CD4-positive, alpha-beta T cell treated with Interferon gamma for 1 hour (primary cell): ENCODE data around the gene NKX1-2.

ENCODE experiments used
- DNase-seq: peaks from one replicate; pipeline ENCODE4 v3.0.0-alpha.2; 2020

NKX1-2 gene

DNA sequence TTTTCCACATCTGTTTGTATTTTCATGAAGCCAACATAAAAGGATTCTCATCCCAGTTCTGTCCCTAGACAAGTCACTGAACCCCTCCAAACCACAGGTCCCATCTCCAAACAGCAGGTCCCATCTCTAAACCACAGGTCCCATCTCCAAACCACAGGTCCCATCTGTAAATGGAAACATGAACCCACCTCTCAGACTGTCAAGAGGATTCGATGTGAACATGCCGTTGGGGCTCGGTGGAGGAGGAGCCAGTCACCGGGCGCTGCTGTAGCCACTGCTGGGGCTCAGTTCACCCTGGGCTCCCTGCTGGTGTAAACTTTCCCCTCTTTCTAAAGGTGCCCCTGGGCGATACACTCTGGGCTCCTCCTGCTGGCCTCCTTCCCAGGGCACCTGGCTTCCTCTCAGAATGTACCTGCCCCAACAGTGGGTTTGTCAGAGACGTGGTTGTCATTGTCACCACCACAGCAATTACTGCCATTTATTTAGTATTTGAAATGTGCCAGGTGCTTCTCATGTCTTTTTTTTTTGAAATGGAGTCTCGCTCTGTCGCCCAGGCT is 24.8 kb upstream of the NKX1-2 start:
- DNase-seq, result no peak

DNA sequence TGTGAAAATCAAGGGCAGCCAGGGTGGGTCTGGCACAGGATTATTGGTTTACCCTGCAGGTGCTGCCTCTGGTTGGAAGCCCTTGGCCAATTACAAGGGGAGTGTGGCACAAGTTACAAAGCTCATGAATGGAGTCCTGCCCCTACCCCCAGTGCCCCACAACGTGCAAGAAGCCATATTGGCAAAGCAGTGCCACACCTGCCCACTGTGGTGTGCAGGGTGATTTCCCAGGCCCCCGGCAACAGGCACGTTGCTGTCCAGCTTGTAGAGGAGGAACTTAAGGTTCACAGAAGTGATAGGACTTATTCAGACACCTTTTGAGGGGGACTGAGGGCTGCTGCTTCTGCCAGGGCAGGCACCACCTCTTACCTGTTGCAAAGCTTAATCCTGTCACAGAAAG is 23.2 kb upstream of the NKX1-2 start:
- no peak for DNase-seq

DNA sequence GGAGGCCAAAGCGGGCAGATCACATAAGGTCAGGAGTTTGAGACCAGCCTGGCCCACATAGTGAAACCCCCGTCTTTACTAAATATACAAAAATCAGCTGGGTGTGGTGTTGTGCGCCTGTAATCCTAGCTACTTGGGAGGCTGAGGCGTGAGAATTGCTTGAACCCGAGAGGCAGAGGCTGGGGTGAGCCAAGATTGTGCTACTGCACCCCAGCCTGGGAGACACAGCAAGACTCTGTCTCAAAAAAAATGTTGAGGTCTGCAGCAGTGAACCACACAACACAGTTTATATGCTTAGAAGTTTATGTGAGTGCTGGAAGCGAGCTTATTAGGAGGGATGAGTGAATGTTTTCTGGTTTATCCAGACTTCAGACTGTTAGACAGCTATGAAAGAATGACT is 22.2 kb upstream of the NKX1-2 start:
- no peak for DNase-seq

DNA sequence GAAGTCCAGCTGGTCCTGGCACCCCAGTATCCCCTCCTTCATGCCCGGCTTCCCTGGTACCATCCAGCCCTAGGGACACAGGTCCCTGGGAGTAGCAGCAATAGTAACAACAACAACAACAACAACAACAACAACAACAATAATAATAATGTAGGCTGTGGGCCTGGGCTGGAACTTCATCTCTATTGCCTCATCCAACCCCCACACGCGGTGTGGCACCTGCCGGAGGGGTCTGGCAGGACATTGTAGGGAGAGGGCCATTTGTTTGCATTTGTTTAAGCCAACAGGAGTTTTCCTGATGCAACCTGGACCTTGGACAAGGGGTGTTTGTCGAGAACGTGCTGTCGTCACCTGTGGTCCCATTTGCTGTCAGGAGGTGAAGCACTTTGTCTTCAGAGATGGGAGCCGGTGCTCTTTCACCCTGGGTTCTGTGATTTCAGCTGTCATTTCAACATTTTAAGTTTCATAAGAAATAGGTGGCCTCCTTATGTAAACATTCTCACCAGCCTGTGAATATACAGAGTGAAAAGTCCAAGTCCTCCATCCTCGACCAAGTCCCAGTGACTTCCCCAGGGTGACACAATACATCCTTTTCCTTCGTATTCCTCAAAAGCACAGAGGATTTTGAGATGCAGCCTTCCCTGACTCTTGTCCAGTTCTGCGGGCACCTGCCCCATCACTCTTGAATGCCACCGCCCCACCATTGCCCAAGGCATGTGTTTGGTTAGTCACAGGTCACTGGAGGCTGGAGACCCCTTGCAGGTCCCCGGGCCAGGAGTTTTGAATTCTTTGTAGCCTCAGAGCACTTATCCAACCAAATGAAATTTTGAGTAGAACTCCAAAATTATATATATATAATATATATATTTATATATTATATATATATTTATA is 21.0 kb upstream of the NKX1-2 start:
- no peak for DNase-seq

DNA sequence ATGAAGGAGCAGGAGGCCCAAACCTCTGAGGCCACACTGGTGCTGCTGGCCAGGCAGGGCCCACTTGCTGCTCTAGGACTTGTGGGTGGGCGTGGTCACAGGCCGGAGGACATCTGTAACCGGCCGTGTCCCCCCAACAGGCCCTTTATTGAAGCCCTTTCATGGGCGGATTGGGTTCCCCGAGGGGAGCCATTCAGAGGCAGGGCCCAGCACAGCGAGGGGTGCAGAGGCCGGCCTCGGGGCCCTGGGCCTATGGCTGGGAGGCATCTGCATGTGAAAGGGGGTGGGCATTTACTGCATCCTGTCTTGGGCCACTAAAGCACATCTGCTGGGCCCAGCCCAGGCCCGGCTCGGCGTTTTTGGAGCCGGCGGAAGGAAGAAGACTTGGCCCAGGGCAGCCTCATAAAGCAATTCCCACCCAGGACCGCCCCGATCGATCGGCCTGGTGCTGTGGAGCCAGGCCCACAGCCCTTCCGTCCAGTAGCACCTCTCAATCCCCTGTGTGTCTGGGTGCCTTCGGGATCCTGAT is 20.2 kb upstream of the NKX1-2 start:
- no peak for DNase-seq

DNA sequence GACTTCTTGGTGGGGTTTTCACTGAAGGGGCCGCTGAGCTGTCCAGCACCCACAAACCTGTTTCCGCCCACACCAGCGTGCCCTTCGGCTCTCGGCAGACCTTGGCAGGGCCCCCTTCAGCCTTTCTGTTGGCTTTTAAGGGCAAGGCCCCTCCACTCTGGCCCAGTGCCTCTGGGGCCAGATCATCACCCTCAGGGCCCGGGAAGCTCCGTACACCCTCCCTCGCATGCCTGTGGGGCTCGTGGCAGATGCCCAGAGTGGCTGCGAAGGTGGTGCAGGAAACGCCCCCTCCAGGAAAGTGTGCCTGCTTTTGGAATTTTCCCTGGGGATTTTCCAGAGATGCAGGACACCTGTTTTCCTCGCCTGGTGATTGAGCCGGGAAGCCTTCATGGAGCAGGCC is 18.8 kb upstream of the NKX1-2 start:
- DNase-seq, result no peak

DNA sequence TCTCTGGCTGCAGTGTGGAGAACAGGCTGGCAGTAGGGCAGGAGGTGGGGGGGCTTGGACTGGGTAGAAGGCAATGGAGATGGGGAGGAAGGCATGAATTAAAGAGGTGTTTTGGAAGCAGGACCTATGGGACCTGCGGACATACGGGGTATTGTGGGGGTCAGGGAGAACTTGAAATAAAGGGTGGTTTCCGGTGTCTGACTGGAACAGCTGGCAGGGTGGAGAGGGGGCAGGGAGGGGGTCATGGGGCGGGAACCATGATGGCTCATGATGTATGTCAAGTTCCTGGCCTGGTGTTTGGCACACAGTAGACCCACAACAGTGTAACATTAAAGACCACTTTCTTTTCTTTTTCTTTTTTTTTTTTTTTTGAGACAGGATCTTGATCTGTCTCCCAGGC is 17.3 kb upstream of the NKX1-2 start:
- no peak for DNase-seq

DNA sequence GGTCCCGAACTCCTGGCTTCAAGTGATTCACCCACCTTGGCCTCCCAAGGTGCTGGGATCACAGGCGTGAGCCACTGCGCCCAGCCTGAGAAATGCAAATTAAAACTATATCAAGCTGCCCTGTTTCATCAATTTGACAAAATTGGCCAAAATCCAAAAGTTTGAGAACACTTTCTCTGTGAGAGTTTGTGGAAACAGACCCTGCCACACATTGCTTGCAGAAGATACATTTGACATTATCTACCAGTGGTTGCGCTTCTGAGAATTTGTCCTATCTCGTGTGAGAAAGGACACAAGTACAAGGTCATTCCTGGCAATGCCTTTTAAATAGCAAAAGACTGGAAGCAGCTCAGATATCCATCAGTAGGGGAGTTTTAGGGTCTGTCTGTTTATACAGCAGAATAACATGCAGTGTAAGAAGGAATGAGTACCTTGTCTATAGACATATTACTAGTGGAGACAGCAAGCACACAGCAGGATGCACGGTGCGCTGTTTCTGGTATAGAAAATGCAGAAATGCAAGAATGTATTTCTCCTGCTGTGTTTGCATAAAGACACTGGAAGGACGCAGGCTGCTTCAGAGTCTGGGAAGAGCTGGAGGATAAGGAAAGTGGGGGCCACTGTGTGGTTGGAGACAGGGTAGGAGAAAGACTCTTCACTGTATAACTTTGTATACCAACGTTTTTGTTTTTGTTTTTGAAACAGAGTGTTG is 16.1 kb upstream of the NKX1-2 start:
- no peak for DNase-seq

DNA sequence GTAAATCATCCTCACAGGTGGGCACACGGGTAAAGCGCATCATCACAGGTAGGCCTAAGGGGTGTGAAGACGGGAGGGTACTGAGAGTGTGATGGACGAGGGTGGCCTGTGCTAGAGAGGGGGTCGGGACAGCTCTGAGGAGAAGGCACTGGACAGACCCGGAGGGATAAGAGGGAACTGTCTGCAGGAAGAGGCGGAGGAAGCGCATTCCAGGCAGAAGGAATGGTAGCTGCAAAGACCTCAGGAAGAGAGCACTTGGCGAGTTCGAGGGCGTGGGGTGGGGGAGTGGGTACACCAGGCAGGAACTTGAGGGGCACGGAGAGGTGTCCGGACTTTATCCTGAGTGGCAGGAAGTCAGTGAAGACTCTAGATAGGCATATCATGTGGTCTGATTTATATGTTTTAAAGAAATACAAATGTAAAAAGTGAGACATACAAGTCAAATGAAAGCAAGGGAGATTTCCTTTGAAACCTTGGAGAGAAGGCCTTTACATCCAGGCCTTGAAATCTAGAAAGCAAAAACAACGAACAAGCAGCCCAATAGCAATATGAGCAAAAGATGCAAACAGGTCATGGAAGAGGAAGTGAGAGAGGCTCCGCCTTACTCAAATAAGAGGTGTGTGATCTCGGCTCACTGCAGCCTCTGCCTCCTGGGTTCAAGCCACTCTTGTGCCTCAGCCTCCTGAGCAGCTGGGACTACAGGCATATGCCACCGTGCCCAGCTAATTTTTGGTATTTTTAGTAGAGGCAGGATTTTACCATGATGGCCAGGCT is 15.4 kb upstream of the NKX1-2 start:
- no peak for DNase-seq

DNA sequence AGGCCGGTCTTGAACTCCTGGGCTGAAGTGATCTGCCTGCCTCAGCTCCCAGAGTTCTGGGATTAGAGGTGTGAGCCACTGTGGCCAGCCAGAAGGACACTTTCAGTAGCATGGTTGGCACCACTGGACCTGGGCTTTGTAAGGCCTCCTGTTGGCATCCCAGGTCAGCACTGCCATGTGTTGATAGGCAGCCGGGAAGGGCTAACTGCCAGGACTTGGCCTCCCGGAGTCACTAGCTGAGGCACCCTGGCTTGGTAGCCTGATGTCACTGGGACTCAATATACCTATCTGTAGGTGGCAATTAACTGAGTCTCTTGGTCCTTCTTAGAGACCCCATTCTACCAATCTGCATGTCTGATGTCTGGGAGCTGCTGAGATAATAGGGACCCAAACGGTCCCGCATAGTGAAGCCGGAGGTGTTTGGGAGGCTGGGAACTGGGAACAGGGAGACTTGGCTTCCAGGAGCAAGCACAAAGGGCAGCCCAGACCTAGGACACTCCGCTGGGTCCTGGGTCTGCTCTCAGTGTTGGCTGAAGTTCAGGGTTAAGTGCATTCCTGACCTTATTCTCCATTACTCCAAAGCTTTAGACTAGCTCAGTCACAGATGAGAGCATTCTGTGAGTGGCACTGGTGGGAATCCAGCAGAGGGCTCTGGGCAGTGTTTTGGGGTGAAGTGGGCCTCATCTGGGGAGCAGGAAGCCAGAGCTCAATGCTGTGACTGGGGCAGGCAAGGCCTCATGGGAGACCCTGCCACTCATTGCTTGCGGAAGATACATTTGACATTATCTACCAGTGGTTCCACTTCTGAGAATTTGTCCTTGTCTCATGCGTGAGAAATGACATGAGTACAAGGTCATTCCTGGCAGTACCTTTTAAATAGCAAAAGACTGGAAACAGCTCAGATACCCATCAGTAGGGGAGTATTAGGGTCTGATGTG is 14.5 kb upstream of the NKX1-2 start:
- DNase-seq, result no peak

DNA sequence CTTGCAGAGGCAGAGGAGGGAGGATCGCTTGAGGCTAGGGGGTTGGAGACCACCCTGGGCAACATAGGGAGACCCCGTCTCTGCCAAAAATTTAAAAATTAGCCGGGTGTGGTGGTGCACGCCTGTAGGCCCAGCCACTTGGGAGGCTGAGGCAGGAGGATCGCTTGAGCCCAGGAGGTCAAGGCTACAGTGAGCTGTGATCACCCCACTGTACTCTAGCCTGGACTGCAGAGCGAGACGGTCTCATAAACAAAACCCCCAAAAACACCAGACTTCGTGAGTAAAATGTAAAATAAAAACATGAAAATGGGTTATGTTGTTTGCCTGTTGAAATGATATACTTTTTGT is 12.5 kb upstream of the NKX1-2 start:
- no peak for DNase-seq

DNA sequence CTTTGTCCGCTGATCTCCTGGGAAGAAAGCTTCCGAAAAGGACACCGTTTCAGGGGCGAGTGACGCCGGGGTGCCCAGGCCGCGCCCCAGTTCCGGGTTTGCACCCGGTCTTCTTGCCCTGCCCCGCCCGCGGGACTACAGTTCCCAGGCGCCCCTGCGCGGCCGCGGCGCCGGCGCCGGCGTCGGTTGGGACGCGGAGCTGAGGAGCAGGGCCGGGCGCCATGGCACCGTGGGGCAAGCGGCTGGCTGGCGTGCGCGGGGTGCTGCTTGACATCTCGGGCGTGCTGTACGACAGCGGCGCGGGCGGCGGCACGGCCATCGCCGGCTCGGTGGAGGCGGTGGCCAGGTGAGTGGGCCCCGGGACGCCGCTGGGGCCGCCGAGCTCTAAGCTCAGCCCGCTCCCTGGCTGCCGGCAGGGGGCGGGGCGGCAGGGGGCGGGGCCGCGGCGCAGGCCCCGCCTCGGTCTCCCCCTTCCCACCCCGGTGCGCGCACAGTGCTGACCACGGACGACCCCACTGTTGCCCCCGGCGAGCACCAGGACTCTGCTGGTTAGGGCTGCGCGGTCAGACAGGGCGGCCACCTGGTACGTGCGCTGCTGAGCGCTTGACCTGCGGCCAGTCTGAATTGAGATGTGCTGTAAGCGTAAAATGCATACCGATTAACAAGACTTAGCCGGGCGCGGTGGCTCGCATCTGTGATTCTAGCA is 12.0 kb upstream of the NKX1-2 start, which contains the start of gene LHPP:
Gene LHPP (plus strand): TSS at position 182 of the 706 bp plus-strand sequence. CDS start 40 bp downstream, at position 222.
- peak; percentile 85 for DNase-seq

DNA sequence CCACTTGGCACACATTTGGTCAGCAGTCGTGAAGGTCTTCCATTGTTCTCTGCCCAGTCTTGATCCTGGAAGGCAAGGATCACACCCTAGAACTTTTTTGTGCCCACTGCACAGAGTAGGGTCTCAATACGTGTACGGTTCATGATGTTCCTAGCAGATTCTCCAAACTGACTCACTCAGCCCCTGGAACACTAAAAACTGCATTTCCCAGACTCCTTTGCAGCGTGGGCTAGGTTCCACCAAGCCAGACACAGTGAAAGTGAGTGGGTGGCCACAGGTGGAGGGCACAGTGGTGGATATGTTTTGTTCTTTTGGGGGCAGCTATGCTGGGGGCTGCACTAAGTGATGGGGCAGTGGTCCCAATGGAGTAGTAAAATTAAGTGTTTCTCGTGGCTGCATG is 10.3 kb upstream of the NKX1-2 start:
- DNase-seq, result no peak

DNA sequence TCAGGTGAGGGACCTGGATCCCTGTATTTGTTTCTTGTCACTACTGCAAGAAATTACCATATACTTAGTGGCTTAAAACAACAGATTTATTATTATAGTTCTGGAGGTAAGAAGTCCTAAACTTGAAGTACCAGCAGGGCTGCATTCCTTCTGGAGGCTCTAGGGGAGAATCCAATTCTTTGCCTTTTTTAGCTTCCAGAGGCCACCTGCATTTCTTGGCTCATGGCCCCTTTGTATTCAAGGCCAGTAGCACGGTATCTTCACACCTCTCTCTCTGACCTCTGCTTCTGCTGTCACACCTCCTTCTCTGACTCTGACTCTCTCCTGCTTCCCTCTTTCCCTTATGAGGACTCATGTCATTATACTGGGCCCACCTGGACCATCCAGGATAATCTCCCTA is 9.6 kb upstream of the NKX1-2 start:
- no peak for DNase-seq

DNA sequence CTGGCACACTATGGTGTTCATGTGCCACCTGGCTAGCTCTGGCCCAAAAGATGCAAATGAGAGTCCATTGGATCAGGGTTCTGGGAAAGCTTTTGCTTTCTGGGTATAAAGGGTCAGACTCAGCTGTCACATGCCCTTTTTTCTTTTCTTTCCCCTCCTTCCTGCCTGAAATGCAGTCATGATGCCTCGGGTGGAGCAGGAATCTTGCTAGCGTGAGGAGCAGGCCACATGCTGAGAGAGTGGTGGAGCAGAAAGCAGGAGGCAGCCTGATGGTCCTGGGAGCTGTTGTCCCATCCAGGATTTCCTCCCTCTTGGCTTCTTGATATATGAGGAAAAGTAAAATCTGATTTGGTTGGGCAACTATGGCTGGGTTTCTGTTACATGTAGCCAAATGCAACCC is 9.1 kb upstream of the NKX1-2 start:
- no peak for DNase-seq

DNA sequence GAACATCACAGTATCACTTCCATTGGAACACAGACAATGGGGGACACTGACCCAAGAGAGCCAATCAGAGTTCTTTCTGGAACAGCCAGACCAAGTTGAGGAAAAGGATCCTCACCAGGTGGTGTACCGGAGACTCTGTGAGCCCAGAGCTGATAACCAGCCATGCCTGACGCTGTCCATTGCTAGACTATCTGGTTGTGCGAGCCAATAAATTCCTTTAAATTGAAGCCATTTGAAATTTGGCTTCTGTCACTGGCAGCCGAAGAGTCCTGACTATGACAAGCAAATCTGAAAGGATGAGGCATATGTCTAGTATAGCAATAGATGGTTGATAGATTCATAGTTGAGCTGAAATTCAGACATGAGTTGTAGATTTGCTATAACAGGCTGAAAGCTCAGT is 8.6 kb upstream of the NKX1-2 start:
- DNase-seq, result no peak

DNA sequence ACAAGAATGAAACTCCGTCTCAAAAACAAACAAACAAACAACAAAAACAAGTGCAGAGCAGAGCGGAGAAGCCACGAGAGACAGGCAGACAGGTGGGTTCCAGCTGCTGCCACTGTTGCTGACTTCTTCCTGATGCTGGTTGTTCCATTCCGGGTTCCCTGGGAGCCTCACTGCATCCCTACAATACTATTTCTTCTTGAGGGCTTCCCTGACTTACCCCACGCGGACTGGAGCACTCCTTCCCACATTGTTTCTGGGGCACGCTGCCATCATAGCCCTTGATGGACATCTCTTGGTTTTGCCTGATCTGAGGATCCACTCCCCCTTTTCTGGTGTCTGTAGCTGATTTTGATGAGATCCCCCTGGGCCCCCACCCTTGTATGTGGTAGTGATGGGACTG is 5.6 kb upstream of the NKX1-2 start:
- DNase-seq, result no peak

DNA sequence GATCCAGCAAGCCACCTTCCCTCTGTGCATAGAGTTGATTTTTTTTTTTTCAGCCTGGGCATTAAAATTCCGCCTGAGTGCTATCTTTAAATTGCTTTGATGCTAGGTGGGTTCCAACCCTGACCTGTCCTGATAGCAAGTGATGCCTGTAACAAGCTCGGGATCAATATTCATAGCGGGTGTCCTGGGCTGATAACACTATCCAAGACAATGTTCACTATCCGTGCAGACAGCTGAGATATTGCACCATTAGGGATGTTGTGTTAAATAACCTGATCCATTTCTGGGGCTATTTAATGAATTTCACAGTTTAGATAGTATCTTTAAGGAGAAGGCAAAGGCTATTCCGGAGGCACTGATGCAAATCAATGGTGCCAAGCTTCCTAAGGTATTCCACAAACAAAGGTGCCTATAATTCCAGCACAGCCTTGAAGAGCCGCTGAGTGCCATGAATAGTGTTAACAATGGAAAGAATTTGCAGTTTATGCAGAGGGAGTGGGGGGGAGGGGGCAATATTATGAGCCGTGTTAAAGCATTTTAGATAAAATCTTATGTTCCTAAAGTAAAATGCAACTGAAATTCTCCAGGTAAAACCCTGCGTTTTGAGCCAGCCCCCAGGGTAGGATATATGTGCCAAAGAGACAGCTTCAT is 4.2 kb upstream of the NKX1-2 start:
- no peak for DNase-seq

DNA sequence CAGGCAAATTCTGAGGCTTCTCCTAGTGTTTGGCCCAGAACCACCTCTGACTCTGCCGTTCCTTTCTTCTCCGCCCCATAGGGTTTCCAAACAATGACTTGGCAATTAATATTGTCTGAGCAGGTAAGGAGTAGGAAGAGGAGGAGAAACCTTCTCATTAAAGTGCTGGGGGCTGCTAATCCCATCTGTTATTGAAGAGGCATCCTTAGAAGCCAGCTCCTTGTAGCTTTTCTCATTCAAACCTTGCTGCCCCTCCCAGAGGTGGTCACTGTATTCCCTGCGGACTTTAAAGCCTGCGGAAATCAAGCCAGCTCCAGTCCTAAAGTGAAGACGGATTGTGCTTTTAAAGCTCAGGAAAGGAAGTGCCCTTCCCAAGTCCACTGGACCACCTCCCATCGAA is 1.4 kb upstream of the NKX1-2 start:
- no peak for DNase-seq

DNA sequence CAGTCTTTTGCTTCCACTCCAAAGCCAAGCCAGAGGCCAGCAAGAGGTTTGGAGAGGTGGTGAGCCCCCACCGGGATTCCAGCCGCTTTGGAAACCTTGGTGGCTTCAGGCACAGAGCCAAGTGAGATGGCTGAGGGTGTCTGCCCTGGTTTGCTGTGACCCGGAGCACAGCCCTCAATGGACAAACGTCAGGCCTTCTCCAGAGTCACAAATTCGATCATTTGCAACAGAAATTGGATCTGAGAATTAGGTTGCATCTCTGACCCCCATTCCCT is 885 bp upstream of the NKX1-2 start:
- DNase-seq, result no peak
